ENCODE measurements around the gene PDE3B.
"Not testable (repeated sequence)": the region's sequence is repeated elsewhere in the genome, so short reads cannot be mapped to it uniquely, and the experiment has no call there.

GRCh38 chr11:14667329-14667728 lies 23.7 kb downstream of the PDE3B start:
- not testable (repeated sequence) for TF ChIP-seq CTCF, POLR2AphosphoS5, POLR2A (IDR thresholded peaks at IDR 0.05)

Data from prostate gland (tissue), 2 donors.